Skeletal muscle cell (primary cell): Measurements from ENCODE around the gene SRD5A1.

Experiments
- DNase-seq: peaks from one replicate; pipeline ENCODE4 v3.0.0-alpha.2; 2010; ENCODE audit warnings: low read depth
- H3K4me3 ChIP-seq: 2 replicates; pipeline ENCODE4 v1.5.1; 2011; ENCODE audit warnings: low read depth, mild to moderate bottlenecking, control low read depth, low read length, moderate library complexity

Gene SRD5A1

DNA sequence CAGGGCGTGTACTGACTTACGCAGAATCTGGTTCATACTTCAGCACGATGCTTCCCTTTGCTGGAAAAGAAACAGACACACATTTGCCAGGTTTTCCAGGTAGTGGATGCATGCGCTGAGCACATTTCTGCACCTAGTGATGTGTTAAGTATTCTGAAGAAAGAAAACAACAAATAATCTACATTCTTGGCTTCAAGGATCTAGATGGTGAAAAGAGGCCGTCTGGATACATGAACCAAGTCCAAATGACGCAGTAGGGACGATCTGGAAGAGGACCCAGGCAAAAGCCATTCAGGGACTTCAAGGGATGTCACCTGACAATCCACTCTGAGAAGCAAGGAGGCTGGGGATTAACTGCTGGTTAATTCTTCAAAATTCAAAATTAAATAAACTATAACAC, 30.8 kb upstream of the SRD5A1 start:
- no peak for DNase-seq
- no peak overlapping the region for H3K4me3 ChIP-seq

DNA sequence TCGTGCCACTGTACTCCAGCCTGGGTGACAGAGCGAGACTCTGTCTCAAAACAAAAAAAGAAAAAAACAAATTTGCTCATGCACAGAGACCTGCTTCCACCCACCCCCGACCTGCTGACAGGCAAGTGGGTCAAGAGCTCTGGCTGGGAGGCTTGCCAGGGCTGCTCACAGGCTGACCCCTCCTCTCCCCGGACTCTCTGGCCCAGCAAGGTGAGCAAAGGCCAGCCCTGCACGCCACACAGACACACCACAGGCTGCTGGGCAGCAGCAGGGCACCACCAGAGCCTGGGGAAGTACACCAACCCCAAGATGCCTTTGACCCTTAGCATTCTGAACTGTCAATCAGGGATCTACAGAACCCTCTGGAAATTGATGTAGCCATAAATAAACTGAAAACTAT, 29.6 kb upstream of the SRD5A1 start:
- H3K4me3 ChIP-seq = no peak overlapping the region
- DNase-seq = no peak

DNA sequence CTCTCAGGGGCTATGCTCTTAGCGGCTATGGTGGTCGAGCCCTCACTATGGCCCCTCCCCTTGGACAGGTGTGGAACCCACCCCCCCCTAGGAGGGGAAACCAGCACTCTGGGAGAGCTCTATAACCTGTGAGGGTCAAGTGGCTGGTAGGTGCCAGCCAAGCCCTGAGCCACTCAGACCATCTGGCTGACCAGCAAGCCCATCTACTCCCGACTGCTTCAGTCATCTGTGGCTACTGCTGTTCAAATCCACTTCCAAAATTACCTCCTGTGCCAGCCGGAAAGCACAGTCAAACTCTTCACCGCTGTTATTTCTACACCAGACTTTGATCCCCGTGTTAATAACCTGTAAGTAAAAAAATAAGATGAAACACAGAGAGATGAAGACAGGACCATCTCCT, 28.9 kb upstream of the SRD5A1 start:
- no peak for DNase-seq
- H3K4me3 ChIP-seq = no peak overlapping the region

DNA sequence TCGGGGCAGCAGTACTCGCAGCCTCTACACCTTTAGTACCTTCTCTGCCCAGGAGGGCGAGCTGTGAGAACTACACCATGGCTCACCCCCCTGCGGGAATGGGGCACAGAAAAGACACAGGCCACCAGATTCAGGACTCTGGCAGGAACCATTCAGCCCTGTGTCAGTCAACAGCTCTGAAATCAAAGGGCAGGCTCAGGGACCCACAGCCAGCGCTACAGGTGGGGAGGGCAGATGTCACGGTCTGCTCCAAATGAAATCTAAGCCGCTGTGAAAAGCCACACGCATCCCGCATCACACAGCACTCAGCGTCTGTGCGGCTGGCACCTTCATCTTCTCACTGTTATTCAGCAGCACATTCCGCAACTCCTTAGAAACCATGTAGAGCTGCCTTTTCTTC, 28.3 kb upstream of the SRD5A1 start:
- no peak for DNase-seq
- H3K4me3 ChIP-seq = no peak overlapping the region

DNA sequence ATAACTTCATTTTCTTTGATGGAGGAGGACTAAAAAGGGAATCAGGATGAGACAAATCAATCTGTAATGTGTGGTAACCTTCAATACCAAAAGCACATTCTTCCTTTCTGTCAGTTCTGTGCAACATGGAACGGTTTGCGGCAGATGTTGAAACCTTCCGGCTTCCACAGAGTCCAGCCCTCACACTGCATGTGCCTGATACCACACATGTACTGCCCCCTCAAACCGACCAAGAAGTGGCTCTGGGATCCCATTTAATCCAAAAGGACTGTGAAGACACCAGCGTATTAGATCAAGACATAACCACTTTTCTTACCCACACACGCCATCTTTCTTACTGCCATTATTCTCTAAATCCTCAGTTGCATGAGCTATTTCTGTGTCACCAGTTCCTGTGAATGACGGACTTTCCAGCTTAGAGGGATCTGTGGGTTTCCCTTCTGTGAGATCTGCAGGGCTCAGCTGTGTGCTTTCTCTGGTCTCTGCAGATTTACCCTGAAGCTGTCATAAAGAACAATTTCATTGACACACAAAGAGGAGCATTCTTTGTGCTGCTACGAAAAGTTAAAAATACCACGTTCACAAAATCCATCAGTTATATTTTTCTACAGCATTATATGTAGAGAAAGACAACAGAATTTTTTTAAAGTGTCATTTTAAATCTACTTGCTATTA, 26.2 kb upstream of the SRD5A1 start:
- no peak for DNase-seq
- no peak overlapping the region for H3K4me3 ChIP-seq

DNA sequence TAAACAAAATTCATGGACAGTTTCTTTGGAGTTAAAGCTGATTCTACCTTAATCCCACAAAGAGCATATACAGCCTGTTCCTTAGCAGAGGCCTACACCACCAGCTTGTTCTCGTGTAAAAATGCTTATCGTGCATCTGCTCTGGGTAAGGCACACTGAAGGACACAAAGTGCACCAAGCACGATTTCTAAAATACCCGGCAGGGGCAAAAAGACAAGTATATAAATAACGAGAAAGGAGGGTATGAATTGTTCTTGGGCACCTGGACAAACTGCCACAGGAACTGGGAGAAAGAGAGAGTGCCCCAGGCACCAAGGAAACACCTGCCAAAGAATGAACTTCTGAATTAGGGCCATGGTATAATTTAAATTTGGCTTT, 25.7 kb upstream of the SRD5A1 start:
- no peak for DNase-seq
- H3K4me3 ChIP-seq = no peak overlapping the region

DNA sequence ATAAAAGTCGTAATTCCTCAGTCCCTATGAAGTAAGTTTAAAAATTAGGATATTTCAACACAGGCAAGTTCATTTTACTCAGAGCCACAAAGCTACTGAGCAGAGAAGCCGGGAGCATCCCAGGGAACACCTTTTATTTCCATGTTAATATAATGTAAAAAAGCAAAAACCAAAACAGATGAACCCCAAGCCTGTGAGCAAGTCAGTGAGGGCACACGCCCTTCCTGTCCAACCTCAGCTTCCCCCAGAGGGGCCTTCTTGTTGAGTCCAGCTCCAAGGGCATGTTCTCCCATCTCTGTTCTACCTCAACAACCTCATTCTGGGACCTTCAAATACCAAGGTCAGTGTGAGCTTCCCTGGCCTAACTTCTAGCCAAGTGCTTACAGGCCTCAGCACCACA, 25.2 kb upstream of the SRD5A1 start:
- no peak for DNase-seq
- H3K4me3 ChIP-seq = no peak overlapping the region

DNA sequence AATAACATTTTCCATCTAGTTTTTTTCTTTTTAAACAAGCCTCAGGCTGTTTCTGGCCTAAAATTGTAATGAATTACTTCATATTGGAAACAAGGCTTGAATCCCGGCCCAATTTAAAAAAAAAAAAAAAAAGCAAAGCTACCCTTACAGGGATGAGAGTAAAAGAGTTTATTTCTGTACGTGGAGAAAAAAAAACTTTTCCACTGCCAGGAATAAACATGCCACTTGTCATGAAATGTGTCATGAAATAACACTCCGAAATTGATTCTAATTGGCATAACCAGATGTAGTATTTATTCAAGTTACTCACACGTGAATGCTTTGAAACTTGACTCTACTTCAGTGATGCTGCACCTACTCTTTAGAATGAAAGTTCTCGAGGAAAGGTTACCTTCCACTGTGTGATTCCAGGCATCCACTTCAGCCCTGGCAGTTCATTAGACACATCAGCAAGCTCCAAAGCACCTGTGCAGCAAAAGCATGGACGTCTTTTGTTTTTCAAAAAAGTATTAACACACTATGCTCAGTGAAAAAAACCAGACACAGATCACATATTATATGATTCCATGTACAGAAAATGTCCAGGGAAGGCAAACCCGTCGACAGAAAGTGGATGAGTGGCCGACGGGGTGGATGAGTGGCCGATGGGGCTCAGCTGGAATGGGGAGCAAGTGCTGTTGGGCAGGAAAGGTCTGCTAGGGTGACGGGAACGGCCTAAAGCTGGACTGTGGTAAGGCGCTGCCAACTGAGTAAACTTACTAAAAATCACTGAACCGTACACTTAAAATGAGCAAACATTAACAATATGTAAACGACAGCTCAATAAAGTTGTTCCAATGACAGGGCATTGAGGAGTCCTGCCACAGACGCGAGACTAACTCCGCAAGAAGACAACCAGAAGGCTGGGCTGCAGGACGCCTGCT, 21.6 kb upstream of the SRD5A1 start:
- H3K4me3 ChIP-seq = no peak overlapping the region
- no peak for DNase-seq

DNA sequence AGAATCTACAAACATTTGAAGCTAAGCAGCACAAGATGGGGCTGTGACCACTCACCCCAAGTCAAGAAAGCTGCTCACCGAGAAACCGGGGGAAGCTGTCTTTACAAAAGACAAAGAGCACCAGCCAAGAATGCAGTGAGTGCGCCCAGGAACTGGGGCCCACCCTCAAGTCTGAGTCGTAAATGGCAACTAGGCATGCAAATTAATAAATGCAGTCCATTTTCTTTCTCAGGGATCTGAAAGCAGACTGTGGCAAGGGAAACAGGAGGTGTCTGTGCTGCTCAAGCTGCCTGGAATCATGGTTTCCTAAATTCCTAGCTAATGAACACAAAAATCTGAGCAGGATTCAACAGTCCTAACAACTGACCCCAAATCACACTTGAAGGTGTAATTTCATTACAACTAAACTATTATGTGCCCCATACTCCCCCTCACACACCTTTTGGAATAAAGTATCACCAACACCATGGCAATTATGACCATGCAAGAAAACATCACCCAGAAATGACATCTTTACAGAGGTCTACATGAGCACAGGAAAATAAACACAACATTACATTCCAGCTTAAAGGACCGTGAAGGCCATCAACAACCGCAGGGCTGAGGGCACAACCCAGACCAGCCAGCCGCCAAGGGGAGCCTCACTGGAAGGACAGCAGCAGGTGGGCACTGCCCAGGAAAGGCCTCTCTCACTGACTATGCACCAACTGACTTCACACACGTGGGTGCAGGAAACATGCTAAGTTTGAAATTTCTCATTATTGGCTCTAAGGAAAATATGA, 18.0 kb upstream of the SRD5A1 start:
- DNase-seq = no peak
- H3K4me3 ChIP-seq = no peak overlapping the region

DNA sequence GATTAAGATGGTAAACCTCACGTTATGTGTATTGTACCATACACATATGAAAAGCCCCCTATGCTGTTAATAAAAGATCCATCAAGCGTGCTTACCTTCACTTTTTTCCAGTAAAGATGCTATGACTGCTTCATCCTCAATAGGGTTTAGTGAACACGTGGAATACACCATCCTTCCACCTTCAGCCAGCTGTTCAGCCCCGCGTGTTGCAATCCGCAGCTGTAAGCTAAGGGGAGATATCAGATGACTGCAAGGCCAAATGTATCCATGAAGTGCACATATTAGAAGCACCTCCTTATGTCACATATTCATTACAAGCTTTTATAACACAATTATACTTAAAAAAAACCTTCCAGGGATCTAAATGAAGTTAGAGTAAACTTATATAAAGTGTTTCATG, 16.6 kb upstream of the SRD5A1 start:
- H3K4me3 ChIP-seq = no peak overlapping the region

DNA sequence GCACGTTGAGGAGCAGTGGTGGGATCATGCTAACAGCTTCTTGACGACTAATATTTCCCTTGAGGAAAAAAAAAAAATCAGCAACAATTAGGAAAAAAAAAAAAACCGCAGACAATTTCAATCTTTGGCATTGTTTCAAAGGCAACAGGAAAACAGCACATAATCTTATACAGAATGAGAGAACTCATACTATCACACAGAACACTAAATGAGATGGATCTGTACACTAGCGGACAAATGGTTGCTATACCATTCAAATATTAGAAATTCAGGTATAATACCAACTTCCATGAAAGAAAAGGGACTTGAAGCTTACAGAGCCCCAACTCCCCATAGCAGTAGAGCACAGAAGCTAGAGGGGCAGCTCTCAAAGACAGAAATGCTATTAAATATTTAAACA, 10.0 kb upstream of the SRD5A1 start:
- H3K4me3 ChIP-seq = no peak overlapping the region
- DNase-seq = no peak

More for the DNA sequence above, 16.6 kb upstream of the SRD5A1 start:
- DNase-seq = no peak

DNA sequence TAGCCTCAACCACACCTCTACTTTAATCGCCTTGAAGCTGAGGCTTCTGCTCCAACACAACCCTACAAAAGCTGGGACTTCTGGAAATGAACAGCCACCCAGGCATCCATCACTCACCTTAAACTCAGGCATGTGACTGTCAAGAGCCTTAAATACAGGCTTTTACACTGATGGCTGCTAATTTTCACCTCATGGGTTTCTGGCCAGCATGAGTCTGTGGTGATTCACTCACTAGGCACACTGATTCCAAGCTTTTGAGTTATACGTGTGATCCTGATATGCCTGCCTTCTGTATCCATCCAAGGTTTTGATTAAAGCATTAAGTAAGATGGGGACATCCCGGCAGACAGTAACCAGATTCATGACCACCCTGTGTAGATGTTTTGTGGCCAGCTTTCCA, 9.3 kb upstream of the SRD5A1 start:
- no peak for DNase-seq
- no peak overlapping the region for H3K4me3 ChIP-seq

DNA sequence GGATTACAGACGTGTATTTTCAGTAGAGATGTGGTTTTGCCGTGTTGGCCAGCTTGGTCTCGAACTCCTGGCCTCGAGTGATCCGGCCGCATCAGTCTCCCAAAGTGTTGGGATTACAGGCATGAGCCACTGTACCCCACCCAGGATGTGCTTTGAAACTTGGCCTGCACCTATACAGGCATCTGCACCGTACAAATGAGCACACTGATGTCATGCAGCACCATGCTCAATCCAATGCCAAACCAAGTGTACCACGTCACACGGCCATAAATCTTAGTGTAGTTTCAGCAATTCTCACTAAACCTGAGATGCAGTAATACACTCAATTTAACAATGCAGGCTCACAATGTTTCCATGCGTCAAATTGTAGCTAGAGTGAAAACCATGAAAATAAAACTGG, 6.7 kb upstream of the SRD5A1 start:
- DNase-seq = no peak
- H3K4me3 ChIP-seq = no peak overlapping the region

DNA sequence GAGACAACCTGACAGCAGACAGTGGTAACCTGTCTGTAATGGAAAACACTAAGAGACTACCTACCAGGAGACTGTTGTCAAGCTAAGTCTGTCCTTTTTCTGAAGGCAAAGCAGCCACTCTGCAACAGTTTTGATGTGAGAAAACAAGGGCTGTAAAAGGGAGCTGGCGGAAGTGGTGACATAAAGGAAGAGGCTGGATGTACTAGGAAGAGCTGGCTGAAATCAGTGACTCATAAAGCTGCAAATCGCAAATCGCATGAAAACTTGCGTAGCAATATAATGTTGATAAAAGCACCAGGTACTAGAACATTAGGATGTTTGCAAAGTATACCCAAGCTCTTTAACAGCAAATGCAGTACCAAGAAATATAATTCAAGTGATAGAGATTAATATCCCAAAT, 1.8 kb upstream of the SRD5A1 start:
- DNase-seq = no peak
- peak overlapping the region; percentile 82 for H3K4me3 ChIP-seq

DNA sequence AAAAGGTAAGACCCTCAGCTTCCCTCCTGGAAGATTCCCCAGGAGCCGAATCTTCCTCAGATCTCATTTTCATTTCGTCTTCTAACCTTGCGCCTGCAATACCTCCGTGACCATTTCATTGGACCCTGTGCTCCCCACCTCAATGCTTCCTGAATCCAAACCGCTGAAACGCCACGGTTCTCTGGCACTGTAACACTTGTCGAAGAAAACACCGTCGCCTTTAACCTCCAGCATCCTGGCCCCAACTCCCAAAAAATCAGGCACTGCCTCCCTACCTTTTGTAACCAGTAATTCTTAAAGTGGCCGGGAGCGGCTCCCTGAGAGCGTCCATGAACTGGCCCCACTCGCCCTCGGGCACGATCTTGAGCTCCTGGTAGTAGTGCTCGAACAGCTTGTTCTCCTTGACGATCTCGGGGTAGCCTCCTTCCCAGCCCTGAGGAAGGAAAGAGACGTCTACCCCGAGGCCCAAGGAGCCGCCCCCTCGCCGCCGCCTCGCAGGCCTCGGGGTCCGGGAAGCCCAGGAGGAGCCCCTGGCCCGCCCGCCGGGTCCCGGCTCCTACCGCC, 834 bp upstream of the SRD5A1 start:
- no peak for DNase-seq
- H3K4me3 ChIP-seq = peak overlapping the region; percentile 82

DNA sequence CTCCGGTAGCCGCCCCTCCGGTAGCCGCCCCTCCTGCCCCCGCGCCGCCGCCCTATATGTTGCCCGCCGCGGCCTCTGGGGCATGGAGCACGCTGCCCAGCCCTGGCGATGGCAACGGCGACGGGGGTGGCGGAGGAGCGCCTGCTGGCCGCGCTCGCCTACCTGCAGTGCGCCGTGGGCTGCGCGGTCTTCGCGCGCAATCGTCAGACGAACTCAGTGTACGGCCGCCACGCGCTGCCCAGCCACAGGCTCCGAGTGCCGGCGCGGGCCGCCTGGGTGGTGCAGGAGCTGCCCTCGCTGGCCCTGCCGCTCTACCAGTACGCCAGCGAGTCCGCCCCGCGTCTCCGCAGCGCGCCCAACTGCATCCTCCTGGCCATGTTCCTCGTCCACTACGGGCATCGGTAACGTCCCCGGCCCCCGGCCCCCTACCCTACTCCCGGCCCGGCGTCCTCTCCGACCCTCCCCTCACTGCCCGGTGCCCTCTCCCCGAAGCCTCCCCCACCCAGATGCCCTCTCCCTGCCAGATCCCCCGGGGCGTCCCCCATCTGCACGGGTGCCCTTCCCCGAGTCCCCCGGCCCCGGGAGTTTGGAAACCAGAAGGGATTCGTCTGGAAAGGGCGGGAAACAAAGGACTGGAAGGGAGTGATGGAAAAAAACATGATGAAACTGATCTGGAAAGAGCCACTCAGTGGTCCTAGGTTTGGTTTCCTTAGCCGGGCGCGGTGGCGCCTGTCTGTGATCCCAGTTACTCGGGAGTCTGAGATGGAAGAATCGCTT, 417 bp downstream of the SRD5A1 start:
- no peak for DNase-seq
- H3K4me3 ChIP-seq = peak overlapping the region; percentile 82

DNA sequence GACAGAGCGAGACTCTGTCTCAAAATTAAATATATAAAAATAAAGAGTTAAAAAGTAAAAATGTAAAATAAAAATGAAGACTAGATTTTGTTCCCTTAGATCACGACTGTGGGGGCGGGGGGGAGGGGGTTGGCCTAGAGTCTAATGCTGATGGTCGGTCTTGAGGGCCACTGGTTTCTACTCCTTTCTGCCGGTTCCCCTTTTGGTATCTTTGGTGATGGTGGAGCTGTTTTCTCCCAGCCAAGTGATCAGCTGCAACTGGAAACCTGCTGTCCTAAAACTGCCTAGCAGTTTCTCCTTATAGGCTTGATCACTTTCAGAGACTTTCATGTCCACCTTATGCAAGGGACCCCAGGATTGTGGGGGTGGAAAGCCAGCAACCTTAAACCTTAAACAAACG, 1.1 kb downstream of the SRD5A1 start:
- no peak for DNase-seq

DNA sequence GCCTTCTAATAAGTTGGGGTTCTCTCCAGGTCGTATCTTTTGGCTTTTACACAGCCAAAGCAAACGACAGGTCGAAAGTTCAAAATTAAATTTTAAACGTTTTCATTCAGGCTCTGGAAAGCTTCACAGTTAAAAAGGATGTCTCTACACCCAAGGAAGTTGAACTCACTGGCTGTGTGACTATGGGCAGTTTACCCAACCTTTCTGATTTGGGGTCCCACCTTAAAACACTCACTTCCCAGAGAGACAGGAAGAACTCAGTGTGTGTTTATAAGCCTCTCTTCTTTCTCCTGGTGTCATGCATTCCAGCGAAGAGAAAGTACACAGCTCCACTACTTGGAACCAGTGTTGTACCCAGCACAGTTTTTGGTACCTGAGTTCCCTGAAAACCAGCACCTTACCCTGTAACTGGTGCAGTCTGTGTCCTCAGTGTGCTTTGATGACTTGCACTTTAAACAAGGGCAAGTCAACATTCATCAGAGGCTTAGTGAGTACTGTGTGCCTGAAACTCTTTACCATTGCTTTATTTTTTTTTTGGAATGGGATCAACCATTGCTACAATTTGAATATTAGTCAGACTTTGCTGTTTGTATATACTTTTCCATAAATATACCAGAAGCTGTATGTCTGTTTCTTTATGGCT, 1.7 kb downstream of the SRD5A1 start:
- no peak for DNase-seq
- no peak overlapping the region for H3K4me3 ChIP-seq

More for the DNA sequence above, 1.1 kb downstream of the SRD5A1 start:
- peak overlapping the region; percentile 82 for H3K4me3 ChIP-seq

DNA sequence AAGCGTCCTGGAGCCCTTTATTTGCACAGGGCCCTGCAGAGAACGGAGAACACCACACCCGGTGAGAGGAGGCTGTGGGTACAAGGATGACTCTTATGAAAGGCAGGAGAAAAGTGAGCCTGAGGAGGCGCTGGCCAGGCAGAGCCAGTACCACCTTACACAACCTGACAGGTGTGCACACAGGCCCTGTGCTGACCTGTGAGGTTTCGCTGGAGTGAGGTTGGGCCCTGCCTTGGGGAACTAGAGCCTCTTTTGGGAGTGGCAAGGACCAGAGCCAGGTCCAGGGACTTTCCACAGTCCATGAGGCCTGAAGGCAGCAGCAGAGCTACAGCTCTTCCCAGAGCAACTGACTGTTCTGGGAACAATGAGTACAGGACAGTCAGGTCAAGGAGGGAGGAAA, 3.1 kb downstream of the SRD5A1 start:
- H3K4me3 ChIP-seq = no peak overlapping the region

More for the DNA sequence above, 3.1 kb downstream of the SRD5A1 start:
- no peak for DNase-seq
